Endothelial cell of umbilical vein (primary cell): ENCODE measurements around the gene GUCY1A1. TPM values are rescaled to one million over a fixed set of nuclear protein-coding genes. Genes with fewer than 3 reads are reported as not detected.

ENCODE experiments used
- BruUV-seq: library from RNA; stranded (reverse); fragments of 400-500 nt; replicated peaks from 2 replicates; lab custom pipeline; 2021; lab: Mats Ljungman, UMichigan
- CTCF ChIA-PET: fragments of 300-600, 350-600 bp; sonication (Branson Sonifier 250); formaldehyde crosslinking; loops from one replicate; lab custom pipeline; 2021; ENCODE audit warnings: antibody characterized with exemption, inconsistent platforms; lab: Charles Lee
- POLR2A ChIA-PET: fragments of 300-600, 350-600 bp; sonication (Branson Sonifier 250); formaldehyde crosslinking; loops from one replicate; lab custom pipeline; 2021; ENCODE audit warnings: antibody characterized with exemption, inconsistent platforms; lab: Charles Lee
- DNase-seq: peaks from one replicate; pipeline ENCODE4 v3.0.0-alpha.2; 2011; ENCODE audit warnings: low read depth, low spot score
- FAIRE-seq: peaks from 2 replicates; lab custom pipeline; 2011; peaks lifted over from hg19 to GRCh38; lab: Jason Lieb, UNC
- H2AFZ ChIP-seq: 2 replicates; pipeline ENCODE4 v1.6.0; 2012; ENCODE audit warnings: low read depth, low read length, control low read depth, inconsistent platforms
- H3K27ac ChIP-seq: 2 replicates; pipeline ENCODE4 v1.5.1; 2011; ENCODE audit warnings: low read depth, mild to moderate bottlenecking, control low read depth, low read length, moderate library complexity; ENCODE audit not compliant: insufficient read depth
- H3K27me3 ChIP-seq, 2 experiments: 2 replicates each; pipeline versions ENCODE4 v1.6.0 to v1.6.1; 2011; ENCODE audit warnings: low read length in 2 of 2, mixed read lengths in 1 of 2; ENCODE audit not compliant: control insufficient read depth in 2 of 2, insufficient read depth in 2 of 2
- H3K36me3 ChIP-seq, 2 experiments: 2 replicates in 1 of 2; 3 replicates in 1 of 2; pipeline ENCODE4 v1.5.1; 2011; ENCODE audit warnings: low read length in 2 of 2, mild to moderate bottlenecking in 1 of 2, moderate library complexity in 1 of 2; ENCODE audit not compliant: control insufficient read depth in 2 of 2, insufficient read depth in 2 of 2; ENCODE audit errors: extremely low read depth in 1 of 2
- H3K4me1 ChIP-seq: 3 replicates; pipeline ENCODE4 v1.5.1; 2011; ENCODE audit warnings: mild to moderate bottlenecking, low read length; ENCODE audit not compliant: control insufficient read depth, insufficient read depth; ENCODE audit errors: extremely low read depth
- H3K4me2 ChIP-seq: 2 replicates; pipeline ENCODE4 v1.6.1; 2011; ENCODE audit warnings: low read length, control low read depth, mixed read lengths; ENCODE audit not compliant: insufficient read depth
- H3K4me3 ChIP-seq, 3 experiments: fragments of 200-600 bp in 1 of 3; sonication (generic), shearing (Covaris generic) in 1 of 3; replicated peaks in 1 of 3; 2 replicates each; pipeline ENCODE4 v1.5.1; 2011 to 2016; ENCODE audit warnings: control low read depth in 3 of 3, low read length in 3 of 3, mild to moderate bottlenecking in 2 of 3, inconsistent platforms in 1 of 3, low read depth in 1 of 3, moderate library complexity in 1 of 3; ENCODE audit not compliant: insufficient read depth in 1 of 3
- H3K79me2 ChIP-seq: 2 replicates; pipeline ENCODE4 v1.6.0; 2012; ENCODE audit warnings: low read length, inconsistent platforms; ENCODE audit not compliant: control insufficient read depth, insufficient read depth
- H3K9ac ChIP-seq: replicated peaks from 2 replicates; pipeline ENCODE3; 2011; ENCODE audit warnings: low read length, control low read depth; ENCODE audit not compliant: insufficient read depth; ENCODE audit errors: extremely low read depth
- H3K9me1 ChIP-seq: replicated peaks from 3 replicates; pipeline ENCODE4 v1.6.0; 2011; ENCODE audit warnings: mild to moderate bottlenecking, low read length; ENCODE audit not compliant: control insufficient read depth, insufficient read depth; ENCODE audit errors: extremely low read depth
- H3K9me3 ChIP-seq: replicated peaks from 2 replicates; pipeline ENCODE4 v1.5.1; 2012; ENCODE audit warnings: low read length, inconsistent platforms; ENCODE audit not compliant: control insufficient read depth, insufficient read depth
- H4K20me1 ChIP-seq: replicated peaks from 2 replicates; pipeline ENCODE3; 2011; ENCODE audit warnings: mild to moderate bottlenecking, low read length; ENCODE audit not compliant: control insufficient read depth, insufficient read depth; ENCODE audit errors: extremely low read depth
- EZH2 ChIP-seq: IDR thresholded peaks from 2 replicates; pipeline ENCODE4 v1.6.1; 2012; ENCODE audit warnings: borderline replicate concordance, low read depth, mild to moderate bottlenecking, moderate library complexity, low read length, inconsistent platforms; ENCODE audit not compliant: severe bottlenecking
- FOS ChIP-seq: IDR thresholded peaks from 2 replicates; pipeline ENCODE4 v1.6.1; 2011; ENCODE audit warnings: mild to moderate bottlenecking, low read length, moderate library complexity, borderline replicate concordance; ENCODE audit not compliant: insufficient read depth
- GATA2 ChIP-seq: IDR thresholded peaks from 2 replicates; pipeline ENCODE4 v1.7.0; 2011; ENCODE audit warnings: low read depth, mild to moderate bottlenecking, moderate library complexity, mixed read lengths, low read length; ENCODE audit not compliant: insufficient read length, insufficient read depth
- JUN ChIP-seq: IDR thresholded peaks from 2 replicates; pipeline ENCODE4 v1.6.1; 2011; ENCODE audit warnings: borderline replicate concordance, low read depth; ENCODE audit not compliant: insufficient read length, insufficient read depth
- MAX ChIP-seq: IDR thresholded peaks from 2 replicates; pipeline ENCODE4 v1.6.1; 2011; ENCODE audit not compliant: insufficient read depth, insufficient read length
- MYC ChIP-seq: IDR thresholded peaks from one replicate; pipeline ENCODE4 v1.6.1; 2011; ENCODE audit warnings: mild to moderate bottlenecking, low read depth, low read length
- POLR2A ChIP-seq: IDR thresholded peaks from 2 replicates; pipeline ENCODE4 v1.6.1; 2012; ENCODE audit warnings: low read depth, mild to moderate bottlenecking, control low read depth, low read length
- POLR2AphosphoS5 ChIP-seq: IDR thresholded peaks from 2 replicates; pipeline ENCODE4 v1.6.1; 2012; ENCODE audit warnings: low read depth, mild to moderate bottlenecking, control low read depth, low read length, moderate library complexity; ENCODE audit not compliant: insufficient read depth
- dilution Hi-C: fragments of 300-500 bp; cut with MboI; formaldehyde crosslinking; loops from one replicate; pipeline ENCODE4 v1.15.0; 2019; ENCODE audit warnings: low sequenced_read_pairs; ENCODE audit not compliant: extremely low pct_ligation_motif_present
- intact Hi-C: fragments of 100-400 bp; cut with micrococcal nuclease; formaldehyde crosslinking; loops from one replicate; pipeline ENCODE4 v1.10.0; 2022
- polyA plus RNA-seq, 4 experiments: library from polyadenylated mRNA; depleted of rRNA in 3 of 4; stranded (reverse) in 3 of 4; unstranded in 1 of 4; fragments of >200 nt; gene quantifications; 2 replicates each; pipeline versions ENCODE4 v1.2.1 to v1.2.3, GENCODE V29; 2011 to 2012; ENCODE audit warnings: missing spikeins in 1 of 4
- total RNA-seq: library from RNA; stranded (reverse); gene quantifications from 2 replicates; pipeline ENCODE4 v1.2.3, GENCODE V29; 2021
- TF ChIP-seq, protein P1 (sequence below), 2 donors: IDR thresholded peaks; 1 replicate in 1 of 2; 2 replicates in 1 of 2; pipeline ENCODE4 v1.5.1; 2011; ENCODE audit warnings: low read length in 2 of 2, mild to moderate bottlenecking in 2 of 2, moderate library complexity in 2 of 2, control low read depth in 1 of 2, inconsistent platforms in 1 of 2, low read depth in 1 of 2; ENCODE audit not compliant: insufficient read depth in 1 of 2; ENCODE audit errors: extremely low read depth in 1 of 2

The GUCY1A1 gene
- total and polyA plus RNA-seq, 2 donors (not counting 3 experiments of a cell fraction or from before 2014, with no cell fraction given), result 1.3 to 4.4 TPM

DNA sequence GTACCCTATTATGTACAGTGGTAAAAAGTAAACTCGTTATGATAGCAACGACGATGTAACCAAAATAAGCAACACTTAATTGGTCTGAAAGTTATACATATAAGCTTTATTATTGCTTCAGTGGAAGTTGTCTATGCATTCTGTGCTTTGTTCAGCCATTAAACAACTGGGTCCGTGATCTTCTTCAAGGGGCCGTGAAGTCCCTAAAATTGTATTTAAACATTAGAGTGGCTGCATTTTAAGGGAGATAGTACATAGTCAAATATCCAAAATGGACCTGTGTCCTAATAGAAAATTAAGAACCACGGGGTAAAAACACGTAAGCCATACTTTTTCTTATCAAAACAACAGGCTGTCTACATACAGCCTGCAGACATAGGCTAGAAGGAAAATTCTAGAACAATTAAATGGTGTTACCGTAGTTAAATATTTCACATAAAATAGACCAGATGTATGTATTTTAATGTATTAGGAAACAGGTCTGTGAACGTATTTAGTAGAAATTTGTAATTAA is 2.1 kb downstream of the GUCY1A1 start:
- H2AFZ ChIP-seq, result peak overlapping the region; percentile 39

More for the DNA sequence above, 2.1 kb downstream of the GUCY1A1 start:
- H3K36me3 ChIP-seq, result no peaks in the 10 kb centered on the region
- H3K4me3 ChIP-seq, result peak overlapping the region in 1 of 3 experiments; percentile 83
- peak overlapping the region; percentile 88 for H3K4me2 ChIP-seq
- FAIRE-seq (no peak), DNase-seq (no peak)
- intact Hi-C loops, result loop anchor here (1.0 kb wide), 1 partner anchor 91 kb away; the partner anchor contains the start of gene GUCY1B1
- H3K79me2 ChIP-seq, result no peaks in the 10 kb centered on the region
- POLR2A ChIA-PET, result no interaction called here
- dilution Hi-C loops, result no loop called here
- H3K4me1 ChIP-seq, result peaks cover 19% of the 10 kb centered on the region
- no peaks in the 10 kb centered on the region for H4K20me1 ChIP-seq
- H3K27me3 ChIP-seq, result peaks cover 12 to 16% of the 10 kb centered on the region in 2 experiments
- TF ChIP-seq POLR2A, result no peak
- no peak for TF ChIP-seq POLR2AphosphoS5
- TF ChIP-seq, protein P1, sequence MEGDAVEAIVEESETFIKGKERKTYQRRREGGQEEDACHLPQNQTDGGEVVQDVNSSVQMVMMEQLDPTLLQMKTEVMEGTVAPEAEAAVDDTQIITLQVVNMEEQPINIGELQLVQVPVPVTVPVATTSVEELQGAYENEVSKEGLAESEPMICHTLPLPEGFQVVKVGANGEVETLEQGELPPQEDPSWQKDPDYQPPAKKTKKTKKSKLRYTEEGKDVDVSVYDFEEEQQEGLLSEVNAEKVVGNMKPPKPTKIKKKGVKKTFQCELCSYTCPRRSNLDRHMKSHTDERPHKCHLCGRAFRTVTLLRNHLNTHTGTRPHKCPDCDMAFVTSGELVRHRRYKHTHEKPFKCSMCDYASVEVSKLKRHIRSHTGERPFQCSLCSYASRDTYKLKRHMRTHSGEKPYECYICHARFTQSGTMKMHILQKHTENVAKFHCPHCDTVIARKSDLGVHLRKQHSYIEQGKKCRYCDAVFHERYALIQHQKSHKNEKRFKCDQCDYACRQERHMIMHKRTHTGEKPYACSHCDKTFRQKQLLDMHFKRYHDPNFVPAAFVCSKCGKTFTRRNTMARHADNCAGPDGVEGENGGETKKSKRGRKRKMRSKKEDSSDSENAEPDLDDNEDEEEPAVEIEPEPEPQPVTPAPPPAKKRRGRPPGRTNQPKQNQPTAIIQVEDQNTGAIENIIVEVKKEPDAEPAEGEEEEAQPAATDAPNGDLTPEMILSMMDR (IDR thresholded peaks at IDR 0.05; ENCODE audit: extremely low read depth in 1 of 2, insufficient read depth in 1 of 2, low read depth in 1 of 2, low read length in 2 of 2), result no peak
- no peak for TF ChIP-seq JUN
- TF ChIP-seq MAX, result no peak
- TF ChIP-seq GATA2, result no peak
- no peak for TF ChIP-seq EZH2
- no peak for TF ChIP-seq MYC
- TF ChIP-seq FOS, result no peak
- H3K9me3 ChIP-seq, result no peaks in the 10 kb centered on the region
- H3K27ac ChIP-seq, result no peak overlapping the region
- no peaks in the 10 kb centered on the region for H3K9me1 ChIP-seq
- no TSS peak for BruUV-seq
- CTCF ChIA-PET, result interaction anchor here (1.0 kb wide), 1 partner anchor 118 kb away, joined by 4 read pairs; no protein-coding TSS in a partner anchor
- no peak overlapping the region for H3K9ac ChIP-seq
